IMR-90 (cell line): ENCODE measurements around the gene GON7. TPM values are rescaled to one million over a fixed set of nuclear protein-coding genes. Genes with fewer than 3 reads are reported as not detected.

Experiments
- ATAC-seq: fragments of 200-7000 bp; cut with Tn5 transposase; 2 replicates; pipeline ENCODE4 v1.9.1; 2020; ENCODE audit warnings: low read depth, mild to moderate bottlenecking, moderate library complexity
- BruUV-seq: library from RNA; stranded (reverse); fragments of 400-500 nt; replicated peaks from 2 replicates; lab custom pipeline; 2021; lab: Mats Ljungman, UMichigan
- CTCF ChIA-PET: fragments of 300-600 bp; formaldehyde crosslinking; extraction: SDS; loops from one replicate; lab custom pipeline; 2021; ENCODE audit warnings: antibody characterized with exemption; lab: Yijun Ruan, JAX
- POLR2A ChIA-PET: fragments of 300-600 bp; sonication (Branson Sonifier 250); formaldehyde crosslinking; loops from one replicate; lab custom pipeline; 2022; ENCODE audit warnings: antibody characterized with exemption; ENCODE audit not compliant: unreplicated experiment; lab: Charles Lee
- DNase-seq: peaks from one replicate; pipeline ENCODE4 v3.0.0; 2013
- H2AFZ ChIP-seq: replicated peaks from 2 replicates; pipeline ENCODE3; 2013; ENCODE audit warnings: low read length, mild to moderate bottlenecking; ENCODE audit not compliant: poor library complexity
- H2AK5ac ChIP-seq: 2 replicates; pipeline ENCODE4 v1.6.1; 2013; ENCODE audit warnings: low read depth, low read length, inconsistent platforms
- H2AK9ac ChIP-seq: replicated peaks from 2 replicates; pipeline ENCODE3; 2013; ENCODE audit warnings: mild to moderate bottlenecking, low read depth, low read length, moderate library complexity; ENCODE audit not compliant: poor library complexity
- H2BK120ac ChIP-seq: 2 replicates; pipeline ENCODE4 v1.6.1; 2013; ENCODE audit warnings: low read depth, low read length, inconsistent platforms
- H2BK15ac ChIP-seq: 3 replicates; pipeline ENCODE4 v1.6.1; 2013; ENCODE audit warnings: low read depth, low read length, inconsistent platforms
- H2BK20ac ChIP-seq: 2 replicates; pipeline ENCODE4 v1.6.1; 2013; ENCODE audit warnings: low read depth, mild to moderate bottlenecking, inconsistent platforms, low read length, moderate library complexity
- H2BK5ac ChIP-seq: 2 replicates; pipeline ENCODE4 v1.6.1; 2013; ENCODE audit warnings: mild to moderate bottlenecking, low read depth, low read length, inconsistent platforms; ENCODE audit not compliant: poor library complexity, severe bottlenecking
- H3K14ac ChIP-seq: replicated peaks from 2 replicates; pipeline ENCODE4 v1.6.1; 2013; ENCODE audit warnings: low read depth, low read length, inconsistent platforms
- H3K18ac ChIP-seq: 2 replicates; pipeline ENCODE4 v1.6.1; 2013; ENCODE audit warnings: low read depth, low read length, control low read depth
- H3K23ac ChIP-seq: 2 replicates; pipeline ENCODE4 v1.6.1; 2013; ENCODE audit warnings: low read depth, low read length, inconsistent platforms
- H3K27ac ChIP-seq: 2 replicates; pipeline ENCODE4 v1.5.1; 2013; ENCODE audit warnings: mild to moderate bottlenecking, control low read depth, low read length; ENCODE audit not compliant: insufficient read depth
- H3K27me3 ChIP-seq: 2 replicates; pipeline ENCODE4 v1.6.1; 2013; ENCODE audit warnings: low read length; ENCODE audit not compliant: control insufficient read depth, insufficient read depth
- H3K36me3 ChIP-seq: 2 replicates; pipeline ENCODE4 v1.6.1; 2013; ENCODE audit warnings: low read length, mixed read lengths; ENCODE audit not compliant: control insufficient read depth, insufficient read depth
- H3K4ac ChIP-seq: 2 replicates; pipeline ENCODE4 v1.6.1; 2013; ENCODE audit warnings: low read depth, low read length, inconsistent platforms
- H3K4me1 ChIP-seq: 2 replicates; pipeline ENCODE4 v1.6.1; 2013; ENCODE audit warnings: low read length, mixed read lengths; ENCODE audit not compliant: control insufficient read depth, insufficient read depth
- H3K4me2 ChIP-seq: 2 replicates; pipeline ENCODE4 v1.6.1; 2013; ENCODE audit warnings: low read depth, mild to moderate bottlenecking, control low read depth, low read length, moderate library complexity
- H3K4me3 ChIP-seq: 2 replicates; pipeline ENCODE4 v1.5.1; 2013; ENCODE audit warnings: low read depth, mild to moderate bottlenecking, control low read depth, low read length, moderate library complexity; ENCODE audit not compliant: insufficient read depth
- H3K56ac ChIP-seq: 2 replicates; pipeline ENCODE4 v1.6.1; 2013; ENCODE audit warnings: low read length, inconsistent platforms; ENCODE audit not compliant: insufficient read depth; ENCODE audit errors: extremely low read depth
- H3K79me1 ChIP-seq, 2 experiments: 2 replicates each; pipeline ENCODE4 v1.6.1; 2013; ENCODE audit warnings: low read length in 2 of 2, inconsistent platforms in 1 of 2, low read depth in 1 of 2
- H3K9ac ChIP-seq: 2 replicates; pipeline ENCODE4 v1.6.1; 2013; ENCODE audit warnings: low read depth, low read length, control low read depth
- H3K9me1 ChIP-seq: 2 replicates; pipeline ENCODE4 v1.6.1; 2013; ENCODE audit warnings: low read length, inconsistent platforms; ENCODE audit not compliant: insufficient read depth
- H3K9me3 ChIP-seq: 2 replicates; pipeline ENCODE4 v1.6.1; 2013; ENCODE audit warnings: low read length; ENCODE audit not compliant: control insufficient read depth, insufficient read depth
- H4K20me1 ChIP-seq: 2 replicates; pipeline ENCODE4 v1.6.1; 2013; ENCODE audit warnings: low read length, inconsistent platforms; ENCODE audit not compliant: insufficient read depth
- H4K5ac ChIP-seq: 2 replicates; pipeline ENCODE4 v1.6.1; 2013; ENCODE audit warnings: mild to moderate bottlenecking, low read depth, low read length, control low read depth
- H4K8ac ChIP-seq, 2 experiments: 2 replicates each; pipeline ENCODE4 v1.6.1; 2013; ENCODE audit warnings: low read depth in 2 of 2, low read length in 2 of 2, control low read depth in 1 of 2, inconsistent platforms in 1 of 2
- H4K91ac ChIP-seq: 2 replicates; pipeline ENCODE4 v1.6.1; 2013; ENCODE audit warnings: low read depth, low read length, inconsistent platforms; ENCODE audit not compliant: insufficient read depth
- BHLHE40 ChIP-seq: fragments of 150-350 bp; IDR thresholded peaks from 2 replicates; pipeline ENCODE4 v1.6.1; 2016; ENCODE audit warnings: mild to moderate bottlenecking, low read depth, low read length
- CEBPB ChIP-seq: IDR thresholded peaks from 2 replicates; pipeline ENCODE4 v1.6.1; 2012; ENCODE audit warnings: low read depth, low read length, improper control_type of control experiment
- CTCF ChIP-seq: conservative IDR thresholded peaks from 2 replicates; pipeline ENCODE4 v1.5.1; 2012; ENCODE audit warnings: mild to moderate bottlenecking, low read depth, low read length, improper control_type of control experiment
- FOS ChIP-seq: fragments of 150-350 bp; IDR thresholded peaks from 2 replicates; pipeline ENCODE4 v1.6.1; 2016; ENCODE audit warnings: low read depth, low read length
- MAFK ChIP-seq: IDR thresholded peaks from 2 replicates; pipeline ENCODE4 v1.6.1; 2012; ENCODE audit warnings: low read depth, low read length, improper control_type of control experiment
- MAZ ChIP-seq: IDR thresholded peaks from 2 replicates; pipeline ENCODE4 v1.6.1; 2012; ENCODE audit warnings: low read depth, mild to moderate bottlenecking, low read length, improper control_type of control experiment, moderate library complexity, borderline replicate concordance
- NFE2L2 ChIP-seq: fragments of 150-350 bp; IDR thresholded peaks from 2 replicates; pipeline ENCODE4 v1.6.1; 2016; ENCODE audit warnings: low read depth, mild to moderate bottlenecking, low read length
- RAD21 ChIP-seq: IDR thresholded peaks from 2 replicates; pipeline ENCODE4 v1.6.1; 2012; ENCODE audit warnings: low read length, improper control_type of control experiment
- RFX5 ChIP-seq: IDR thresholded peaks from 2 replicates; pipeline ENCODE4 v1.8.0; 2012; ENCODE audit warnings: low read depth, mild to moderate bottlenecking, low read length, moderate library complexity
- SMC3 ChIP-seq: fragments of 150-350 bp; IDR thresholded peaks from 2 replicates; pipeline ENCODE4 v1.6.1; 2016; ENCODE audit warnings: low read depth, mild to moderate bottlenecking, antibody characterized with exemption, low read length, moderate library complexity
- WGBS, 2 experiments: methylation state at CpG; one replicate each; pipeline versions ENCODE4 v1.1.5 to v1.1.7; 2013; ENCODE audit warnings: missing lambda C conversion rate in 2 of 2; ENCODE audit not compliant: insufficient read length in 1 of 2; ENCODE audit errors: extremely low coverage in 2 of 2; 5-methylcytosine and 5-hydroxymethylcytosine counted together
- dilution Hi-C: fragments of 300-500 bp; cut with HindIII; formaldehyde crosslinking; loops from one replicate; pipeline ENCODE4 v1.14.3; 2018; ENCODE audit warnings: low sequenced_read_pairs; ENCODE audit not compliant: unreplicated experiment
- in situ Hi-C: fragments of 300-500 bp; cut with MboI; formaldehyde crosslinking; loops from 3 replicates; pipeline ENCODE4 v1.14.3; 2019; ENCODE audit warnings: low sequenced_read_pairs, inconsistent platforms, mixed read lengths
- intact Hi-C: fragments of 100-400 bp; cut with micrococcal nuclease; formaldehyde crosslinking; loops from 2 replicates; pipeline ENCODE4 v1.10.0; 2022
- polyA plus RNA-seq, 3 experiments: library from polyadenylated mRNA; depleted of rRNA; stranded (reverse); fragments of >200 nt; gene quantifications; 2 replicates each; pipeline ENCODE4 v1.2.3, GENCODE V29; 2012; ENCODE audit warnings: low replicate concordance in 1 of 3
- total RNA-seq: library from RNA; depleted of rRNA; stranded (reverse); fragments of >200 nt; gene quantifications from 2 replicates; pipeline ENCODE4 v1.2.3, GENCODE V29; 2012
- TF ChIP-seq, protein P1 (sequence below): fragments of 150-350 bp; IDR thresholded peaks from 2 replicates; pipeline ENCODE4 v1.6.1; 2017; ENCODE audit warnings: mild to moderate bottlenecking, antibody characterized with exemption, low read length, low read depth

The GON7 gene
- total and polyA plus RNA-seq, 2 of the 4 experiments (the other 2 are of a cell fraction) = 4.3 to 7.8 TPM

DNA sequence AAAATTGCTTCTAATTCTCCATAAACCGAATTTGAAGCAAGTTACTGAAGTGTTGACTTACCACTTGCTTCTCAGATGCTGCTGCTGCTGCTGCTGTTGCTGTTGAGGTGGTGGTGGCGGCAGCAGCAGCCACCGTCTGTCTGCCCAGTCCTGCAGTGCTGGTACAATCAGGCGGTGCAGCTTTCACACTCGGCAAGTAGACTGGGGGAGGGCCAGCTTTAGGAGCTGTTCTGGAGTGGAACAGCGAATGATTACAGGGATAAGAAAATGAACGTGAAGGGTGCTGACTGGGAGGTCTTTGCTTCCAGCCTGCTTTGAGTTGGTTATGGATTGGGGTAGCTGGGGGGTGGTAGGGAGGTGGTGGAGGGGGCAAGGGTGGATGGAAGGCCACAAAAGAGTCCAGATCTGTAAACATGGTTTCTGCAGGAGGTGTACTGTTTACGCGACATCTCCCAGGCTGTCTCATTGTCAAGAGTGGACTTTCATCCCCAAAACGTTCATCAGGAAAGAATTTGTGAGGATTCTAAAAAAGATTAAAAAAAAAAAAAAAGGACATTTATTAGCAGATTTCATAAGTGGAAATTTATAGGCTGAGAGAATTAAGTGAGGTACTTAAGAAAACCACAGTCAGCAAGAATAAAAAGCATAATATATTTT lies 39.0 kb upstream of the GON7 start:
- TF ChIP-seq, protein P1, sequence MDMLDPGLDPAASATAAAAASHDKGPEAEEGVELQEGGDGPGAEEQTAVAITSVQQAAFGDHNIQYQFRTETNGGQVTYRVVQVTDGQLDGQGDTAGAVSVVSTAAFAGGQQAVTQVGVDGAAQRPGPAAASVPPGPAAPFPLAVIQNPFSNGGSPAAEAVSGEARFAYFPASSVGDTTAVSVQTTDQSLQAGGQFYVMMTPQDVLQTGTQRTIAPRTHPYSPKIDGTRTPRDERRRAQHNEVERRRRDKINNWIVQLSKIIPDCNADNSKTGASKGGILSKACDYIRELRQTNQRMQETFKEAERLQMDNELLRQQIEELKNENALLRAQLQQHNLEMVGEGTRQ = no peak
- TF ChIP-seq CEBPB (no peak), FOS (no peak), CTCF (no peak), NFE2L2 (no peak), MAZ (no peak), SMC3 (no peak), RFX5 (no peak), RAD21 (no peak), MAFK (no peak), BHLHE40 (no peak)
- CTCF ChIA-PET = no interaction called here
- POLR2A ChIA-PET = no interaction called here
- Histone ChIP-seq H3K36me3 (peaks cover 48% of the 10 kb centered on the region), H3K9ac (no peak overlapping the region), H4K91ac (no peak overlapping the region), H3K27ac (no peak overlapping the region), H3K4ac (no peak overlapping the region), H2BK15ac (no peak overlapping the region), H3K9me3 (no peaks in the 10 kb centered on the region), H3K4me1 (peaks cover 11% of the 10 kb centered on the region), H2BK5ac (peak overlapping the region; percentile 18), H3K4me2 (no peak overlapping the region), H3K14ac (no peak overlapping the region), H4K5ac (no peak overlapping the region; the same call in 1 of the 2 replicates), H3K9me1 (peaks cover 6% of the 10 kb centered on the region), H2AFZ (no peak overlapping the region), H3K79me1 (peaks cover 0 to 30% of the 10 kb centered on the region in 2 experiments; a peak in 3 of 4 replicates), H4K20me1 (peaks cover under 1% of the 10 kb centered on the region; the same call in 1 of the 2 replicates), H3K23ac (0 out of 2 replicates have a peak overlapping the region, but pooled peaks have one; percentile 2), H2BK120ac (no peak overlapping the region), H3K18ac (peak overlapping the region; percentile 47; the same call in 1 of the 2 replicates), H4K8ac (0 out of 4 replicates have a peak overlapping the region, but pooled peaks of 1 of the 2 experiments have one; percentile 16), H3K4me3 (no peak overlapping the region), H2BK20ac (no peak overlapping the region), H3K27me3 (no peaks in the 10 kb centered on the region), H2AK5ac (no peak overlapping the region), H3K56ac (no peak overlapping the region), H2AK9ac (no peak overlapping the region)
- 81% methylated on average over 3 of the region's 10 CpGs; no CpG with 5 or more reads in 1 of the 2 experiments for WGBS, 2 experiments
- in situ Hi-C loops (no loop called here), dilution Hi-C loops (no loop called here), intact Hi-C loops (no loop called here)
- no TSS peak for BruUV-seq
- ATAC-seq = no peak
- DNase-seq = peak; percentile 34
